ENCODE measurements around the gene LYPD5. TPM values are rescaled to one million over a fixed set of nuclear protein-coding genes. Genes with fewer than 3 reads are reported as not detected.

The LYPD5 gene
- polyA plus RNA-seq, 1 donor from 2014 or later: not detected

DNA sequence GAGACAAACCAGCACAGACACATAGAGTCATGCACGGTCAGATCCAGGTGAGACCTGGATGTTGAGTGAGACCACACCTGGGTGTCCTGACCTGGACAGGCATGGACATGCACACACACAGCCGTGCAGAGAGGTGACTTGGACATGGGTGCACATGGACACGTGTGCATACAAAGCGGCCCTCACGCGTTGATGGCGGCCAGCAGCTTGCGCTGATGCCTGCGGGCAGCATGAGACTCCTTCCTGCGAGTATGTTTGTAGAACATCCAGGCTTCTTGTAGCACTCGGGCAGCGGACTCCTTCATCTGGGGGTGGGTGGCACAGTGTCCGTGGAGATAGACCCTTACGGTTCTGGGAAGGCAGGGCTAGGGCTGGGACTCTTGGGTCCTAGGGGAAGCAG, 33.0 kb downstream of the LYPD5 start:
- H3K27me3 ChIP-seq (ENCODE audit: insufficient read depth, low read depth, low read length): peaks cover 21% of the 10 kb centered on the region

DNA sequence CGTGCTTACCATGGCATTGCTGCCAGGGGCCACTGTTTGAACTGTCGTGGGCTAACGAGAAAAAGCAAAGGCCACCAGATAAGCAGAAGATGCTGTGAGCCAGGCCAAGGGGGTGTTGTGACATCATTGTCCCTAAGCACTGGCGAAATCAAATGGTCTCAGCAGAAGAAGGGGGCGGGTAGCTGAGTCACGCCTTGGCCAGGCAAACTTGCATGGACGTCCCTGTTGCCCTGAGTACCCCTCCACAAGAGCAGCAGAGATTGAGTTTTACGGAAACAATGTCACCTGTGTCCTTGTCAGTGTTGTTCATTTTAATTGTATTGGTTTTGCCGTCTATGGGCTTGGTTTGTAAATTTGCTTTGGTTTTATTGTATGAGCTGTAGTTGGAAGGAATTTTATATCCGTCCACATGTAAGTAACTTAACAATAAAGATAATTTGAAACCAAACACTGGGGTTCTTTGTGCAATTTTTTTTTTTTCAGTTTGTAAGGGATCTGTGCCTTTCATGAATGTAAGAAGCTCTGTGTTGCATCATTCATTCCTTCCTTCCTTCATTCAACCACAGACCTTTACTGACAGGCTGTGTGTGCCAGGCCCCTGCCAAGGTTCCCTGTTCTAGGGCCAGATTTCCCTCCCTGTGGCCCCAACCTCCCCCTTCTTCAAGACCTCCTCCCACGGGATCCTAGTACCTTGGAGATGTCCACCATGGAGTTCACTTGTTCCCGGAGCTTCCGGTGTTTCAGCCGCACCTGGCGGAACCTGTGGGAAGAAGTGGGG, 33.8 kb downstream of the LYPD5 start:
- TF ChIP-seq SMC3 (conservative IDR thresholded peaks at IDR 0.05; ENCODE audit: poor library complexity) (no peak), EP300 (conservative IDR thresholded peaks at IDR 0.05; ENCODE audit: poor library complexity, severe bottlenecking) (no peak), TAF1 (IDR thresholded peaks at IDR 0.05; ENCODE audit: low read depth) (no peak), POLR2AphosphoS5 (IDR thresholded peaks at IDR 0.05) (no peak), EZH2 (IDR thresholded peaks at IDR 0.05; ENCODE audit: borderline replicate concordance, insufficient read depth, low read length, poor library complexity, severe bottlenecking) (no peak), RAD21 (conservative IDR thresholded peaks at IDR 0.05) (no peak), MXI1 (conservative IDR thresholded peaks at IDR 0.05; ENCODE audit: poor library complexity, severe bottlenecking) (no peak)
- TF ChIP-seq, protein P1, sequence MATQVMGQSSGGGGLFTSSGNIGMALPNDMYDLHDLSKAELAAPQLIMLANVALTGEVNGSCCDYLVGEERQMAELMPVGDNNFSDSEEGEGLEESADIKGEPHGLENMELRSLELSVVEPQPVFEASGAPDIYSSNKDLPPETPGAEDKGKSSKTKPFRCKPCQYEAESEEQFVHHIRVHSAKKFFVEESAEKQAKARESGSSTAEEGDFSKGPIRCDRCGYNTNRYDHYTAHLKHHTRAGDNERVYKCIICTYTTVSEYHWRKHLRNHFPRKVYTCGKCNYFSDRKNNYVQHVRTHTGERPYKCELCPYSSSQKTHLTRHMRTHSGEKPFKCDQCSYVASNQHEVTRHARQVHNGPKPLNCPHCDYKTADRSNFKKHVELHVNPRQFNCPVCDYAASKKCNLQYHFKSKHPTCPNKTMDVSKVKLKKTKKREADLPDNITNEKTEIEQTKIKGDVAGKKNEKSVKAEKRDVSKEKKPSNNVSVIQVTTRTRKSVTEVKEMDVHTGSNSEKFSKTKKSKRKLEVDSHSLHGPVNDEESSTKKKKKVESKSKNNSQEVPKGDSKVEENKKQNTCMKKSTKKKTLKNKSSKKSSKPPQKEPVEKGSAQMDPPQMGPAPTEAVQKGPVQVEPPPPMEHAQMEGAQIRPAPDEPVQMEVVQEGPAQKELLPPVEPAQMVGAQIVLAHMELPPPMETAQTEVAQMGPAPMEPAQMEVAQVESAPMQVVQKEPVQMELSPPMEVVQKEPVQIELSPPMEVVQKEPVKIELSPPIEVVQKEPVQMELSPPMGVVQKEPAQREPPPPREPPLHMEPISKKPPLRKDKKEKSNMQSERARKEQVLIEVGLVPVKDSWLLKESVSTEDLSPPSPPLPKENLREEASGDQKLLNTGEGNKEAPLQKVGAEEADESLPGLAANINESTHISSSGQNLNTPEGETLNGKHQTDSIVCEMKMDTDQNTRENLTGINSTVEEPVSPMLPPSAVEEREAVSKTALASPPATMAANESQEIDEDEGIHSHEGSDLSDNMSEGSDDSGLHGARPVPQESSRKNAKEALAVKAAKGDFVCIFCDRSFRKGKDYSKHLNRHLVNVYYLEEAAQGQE (IDR thresholded peaks at IDR 0.05; ENCODE audit: borderline replicate concordance): no peak
- TF ChIP-seq, protein P2, sequence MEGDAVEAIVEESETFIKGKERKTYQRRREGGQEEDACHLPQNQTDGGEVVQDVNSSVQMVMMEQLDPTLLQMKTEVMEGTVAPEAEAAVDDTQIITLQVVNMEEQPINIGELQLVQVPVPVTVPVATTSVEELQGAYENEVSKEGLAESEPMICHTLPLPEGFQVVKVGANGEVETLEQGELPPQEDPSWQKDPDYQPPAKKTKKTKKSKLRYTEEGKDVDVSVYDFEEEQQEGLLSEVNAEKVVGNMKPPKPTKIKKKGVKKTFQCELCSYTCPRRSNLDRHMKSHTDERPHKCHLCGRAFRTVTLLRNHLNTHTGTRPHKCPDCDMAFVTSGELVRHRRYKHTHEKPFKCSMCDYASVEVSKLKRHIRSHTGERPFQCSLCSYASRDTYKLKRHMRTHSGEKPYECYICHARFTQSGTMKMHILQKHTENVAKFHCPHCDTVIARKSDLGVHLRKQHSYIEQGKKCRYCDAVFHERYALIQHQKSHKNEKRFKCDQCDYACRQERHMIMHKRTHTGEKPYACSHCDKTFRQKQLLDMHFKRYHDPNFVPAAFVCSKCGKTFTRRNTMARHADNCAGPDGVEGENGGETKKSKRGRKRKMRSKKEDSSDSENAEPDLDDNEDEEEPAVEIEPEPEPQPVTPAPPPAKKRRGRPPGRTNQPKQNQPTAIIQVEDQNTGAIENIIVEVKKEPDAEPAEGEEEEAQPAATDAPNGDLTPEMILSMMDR (IDR thresholded peaks at IDR 0.05; ENCODE audit: poor library complexity, severe bottlenecking): no peak
- Histone ChIP-seq H3K9me3 (ENCODE audit: low read length) (no peaks in the 10 kb centered on the region), H4K20me1 (ENCODE audit: insufficient read depth) (no peaks in the 10 kb centered on the region)

More for the DNA sequence above, 33.0 kb downstream of the LYPD5 start:
- no peaks in the 10 kb centered on the region for H3K36me3 ChIP-seq (ENCODE audit: insufficient read depth, low read length)
- TF ChIP-seq, protein P1 (IDR thresholded peaks at IDR 0.05; ENCODE audit: borderline replicate concordance): no peak
- no peaks in the 10 kb centered on the region for H3K9me2 ChIP-seq (ENCODE audit: insufficient read depth, low read length)
- no peak overlapping the region for H3K4me3 ChIP-seq (ENCODE audit: low read length)
- no peak overlapping the region for H3K27ac ChIP-seq (ENCODE audit: low read length)
- no peak overlapping the region for H3K4me2 ChIP-seq (ENCODE audit: low read length)
- H3K9me3 ChIP-seq (ENCODE audit: low read length): no peaks in the 10 kb centered on the region
- no peaks in the 10 kb centered on the region for H4K20me1 ChIP-seq (ENCODE audit: insufficient read depth)
- H3K9ac ChIP-seq (ENCODE audit: low read length): no peak overlapping the region
- no peaks in the 10 kb centered on the region for H3K79me2 ChIP-seq (replicated peaks; ENCODE audit: insufficient read depth, low read length)
- no peak overlapping the region for H2AFZ ChIP-seq (ENCODE audit: low read depth, low read length)
- no peaks in the 10 kb centered on the region for H3F3A ChIP-seq (ENCODE audit: insufficient read depth, low read length, poor library complexity, severe bottlenecking)

More for the DNA sequence above, 33.8 kb downstream of the LYPD5 start:
- Histone ChIP-seq H3K27ac (ENCODE audit: low read length) (no peak overlapping the region), H2AFZ (ENCODE audit: low read depth, low read length) (no peak overlapping the region), H3K27me3 (ENCODE audit: insufficient read depth, low read depth, low read length) (peaks cover 13% of the 10 kb centered on the region), H3K36me3 (ENCODE audit: insufficient read depth, low read length) (no peaks in the 10 kb centered on the region), H3K9ac (ENCODE audit: low read length) (no peak overlapping the region), H3K4me2 (ENCODE audit: low read length) (no peak overlapping the region), H3F3A (ENCODE audit: insufficient read depth, low read length, poor library complexity, severe bottlenecking) (no peaks in the 10 kb centered on the region), H3K79me2 (replicated peaks; ENCODE audit: insufficient read depth, low read length) (no peaks in the 10 kb centered on the region), H3K4me3 (ENCODE audit: low read length) (no peak overlapping the region), H3K9me2 (ENCODE audit: insufficient read depth, low read length) (no peaks in the 10 kb centered on the region)

Data from neural cell (in vitro differentiated cells).